GM23338 (cell line): Measurements from ENCODE around the gene KIF25.

ENCODE experiments used
- CREB1 ChIP-seq: fragments of 250-450 bp; sonication (Bioruptor Pico); IDR thresholded peaks from 2 replicates; pipeline ENCODE4 v1.5.0; 2020; ENCODE audit warnings: low read depth, mild to moderate bottlenecking, moderate library complexity
- CTCF ChIP-seq, 2 experiments: fragments of 200-600 bp in 1 of 2; sonication (generic) in 1 of 2; conservative IDR thresholded peaks; 2 replicates each; pipeline versions ENCODE4 v1.5.1 to v1.6.1; 2016 to 2017; ENCODE audit warnings: antibody characterized with exemption in 2 of 2, low read depth in 2 of 2, mild to moderate bottlenecking in 2 of 2, moderate library complexity in 1 of 2
- EZH2 ChIP-seq: fragments of 200-600 bp; sonication (generic); IDR thresholded peaks from one replicate; pipeline ENCODE4 v1.8.0; 2017; ENCODE audit warnings: antibody characterized with exemption, mild to moderate bottlenecking, low read depth; ENCODE audit not compliant: unreplicated experiment
- EZH2phosphoT487 ChIP-seq: fragments of 200-600 bp; sonication (generic); IDR thresholded peaks from one replicate; pipeline ENCODE4 v1.8.1; 2018; ENCODE audit warnings: antibody characterized with exemption; ENCODE audit not compliant: unreplicated experiment
- JUNB ChIP-seq: IDR thresholded peaks from one replicate; pipeline ENCODE4 v1.6.1; 2016; ENCODE audit warnings: antibody characterized with exemption; ENCODE audit not compliant: unreplicated experiment
- POLR2AphosphoS5 ChIP-seq: IDR thresholded peaks from 2 replicates; pipeline ENCODE4 v1.6.1; 2016; ENCODE audit warnings: antibody characterized with exemption, low read depth
- STAT1 ChIP-seq: IDR thresholded peaks from one replicate; pipeline ENCODE4 v1.6.1; 2016; ENCODE audit warnings: antibody characterized with exemption; ENCODE audit not compliant: unreplicated experiment
- ZNF114 ChIP-seq: fragments of 250-450 bp; sonication (Bioruptor Pico); IDR thresholded peaks from 2 replicates; pipeline ENCODE4 v1.5.0; 2020; ENCODE audit warnings: mild to moderate bottlenecking, moderate library complexity
- ZNF331 ChIP-seq: fragments of 250-450 bp; sonication (Bioruptor Pico); IDR thresholded peaks from 2 replicates; pipeline ENCODE4 v1.5.0; 2020; ENCODE audit warnings: low read depth, mild to moderate bottlenecking, moderate library complexity
- ZNF462 ChIP-seq: fragments of 250-450 bp; sonication (Bioruptor Pico); IDR thresholded peaks from 2 replicates; pipeline ENCODE4 v1.5.0; 2020; ENCODE audit warnings: mild to moderate bottlenecking, moderate library complexity
- TF ChIP-seq, protein P1 (sequence below): IDR thresholded peaks from 2 replicates; pipeline ENCODE4 v1.6.1; 2016; ENCODE audit warnings: antibody characterized with exemption
- TF ChIP-seq, protein P2 (sequence below): IDR thresholded peaks from one replicate; pipeline ENCODE4 v1.6.1; 2018; ENCODE audit warnings: antibody characterized with exemption; ENCODE audit not compliant: unreplicated experiment

- TF ChIP-seq CTCF (conservative IDR thresholded peaks at IDR 0.05; ENCODE audit: low read depth in 2 of 2): no peak
- TF ChIP-seq POLR2AphosphoS5: no peak
- TF ChIP-seq CREB1 (CRISPR knock-in tag): peak; percentile 43; the same call in 1 of the 2 replicates
- TF ChIP-seq EZH2: no peak
- TF ChIP-seq, protein P1, sequence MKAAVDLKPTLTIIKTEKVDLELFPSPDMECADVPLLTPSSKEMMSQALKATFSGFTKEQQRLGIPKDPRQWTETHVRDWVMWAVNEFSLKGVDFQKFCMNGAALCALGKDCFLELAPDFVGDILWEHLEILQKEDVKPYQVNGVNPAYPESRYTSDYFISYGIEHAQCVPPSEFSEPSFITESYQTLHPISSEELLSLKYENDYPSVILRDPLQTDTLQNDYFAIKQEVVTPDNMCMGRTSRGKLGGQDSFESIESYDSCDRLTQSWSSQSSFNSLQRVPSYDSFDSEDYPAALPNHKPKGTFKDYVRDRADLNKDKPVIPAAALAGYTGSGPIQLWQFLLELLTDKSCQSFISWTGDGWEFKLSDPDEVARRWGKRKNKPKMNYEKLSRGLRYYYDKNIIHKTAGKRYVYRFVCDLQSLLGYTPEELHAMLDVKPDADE: no peak
- TF ChIP-seq, protein P2, sequence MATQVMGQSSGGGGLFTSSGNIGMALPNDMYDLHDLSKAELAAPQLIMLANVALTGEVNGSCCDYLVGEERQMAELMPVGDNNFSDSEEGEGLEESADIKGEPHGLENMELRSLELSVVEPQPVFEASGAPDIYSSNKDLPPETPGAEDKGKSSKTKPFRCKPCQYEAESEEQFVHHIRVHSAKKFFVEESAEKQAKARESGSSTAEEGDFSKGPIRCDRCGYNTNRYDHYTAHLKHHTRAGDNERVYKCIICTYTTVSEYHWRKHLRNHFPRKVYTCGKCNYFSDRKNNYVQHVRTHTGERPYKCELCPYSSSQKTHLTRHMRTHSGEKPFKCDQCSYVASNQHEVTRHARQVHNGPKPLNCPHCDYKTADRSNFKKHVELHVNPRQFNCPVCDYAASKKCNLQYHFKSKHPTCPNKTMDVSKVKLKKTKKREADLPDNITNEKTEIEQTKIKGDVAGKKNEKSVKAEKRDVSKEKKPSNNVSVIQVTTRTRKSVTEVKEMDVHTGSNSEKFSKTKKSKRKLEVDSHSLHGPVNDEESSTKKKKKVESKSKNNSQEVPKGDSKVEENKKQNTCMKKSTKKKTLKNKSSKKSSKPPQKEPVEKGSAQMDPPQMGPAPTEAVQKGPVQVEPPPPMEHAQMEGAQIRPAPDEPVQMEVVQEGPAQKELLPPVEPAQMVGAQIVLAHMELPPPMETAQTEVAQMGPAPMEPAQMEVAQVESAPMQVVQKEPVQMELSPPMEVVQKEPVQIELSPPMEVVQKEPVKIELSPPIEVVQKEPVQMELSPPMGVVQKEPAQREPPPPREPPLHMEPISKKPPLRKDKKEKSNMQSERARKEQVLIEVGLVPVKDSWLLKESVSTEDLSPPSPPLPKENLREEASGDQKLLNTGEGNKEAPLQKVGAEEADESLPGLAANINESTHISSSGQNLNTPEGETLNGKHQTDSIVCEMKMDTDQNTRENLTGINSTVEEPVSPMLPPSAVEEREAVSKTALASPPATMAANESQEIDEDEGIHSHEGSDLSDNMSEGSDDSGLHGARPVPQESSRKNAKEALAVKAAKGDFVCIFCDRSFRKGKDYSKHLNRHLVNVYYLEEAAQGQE: no peak
- no peak for TF ChIP-seq EZH2phosphoT487
- TF ChIP-seq ZNF462 (CRISPR knock-in tag): no peak
- TF ChIP-seq STAT1: no peak
- TF ChIP-seq JUNB: no peak
- TF ChIP-seq ZNF331 (CRISPR knock-in tag): no peak
- TF ChIP-seq ZNF114 (CRISPR knock-in tag): no peak
Measured at GRCh38 chr6:168035098-168035660, 37.7 kb downstream of the KIF25 start.
